ENCODE results near the gene TMEM26. TPM values are rescaled to one million over a fixed set of nuclear protein-coding genes. Genes with fewer than 3 reads are reported as not detected.

TMEM26 gene
- total and polyA plus RNA-seq, 2 donors = 0.51 to 11.7 TPM

DNA sequence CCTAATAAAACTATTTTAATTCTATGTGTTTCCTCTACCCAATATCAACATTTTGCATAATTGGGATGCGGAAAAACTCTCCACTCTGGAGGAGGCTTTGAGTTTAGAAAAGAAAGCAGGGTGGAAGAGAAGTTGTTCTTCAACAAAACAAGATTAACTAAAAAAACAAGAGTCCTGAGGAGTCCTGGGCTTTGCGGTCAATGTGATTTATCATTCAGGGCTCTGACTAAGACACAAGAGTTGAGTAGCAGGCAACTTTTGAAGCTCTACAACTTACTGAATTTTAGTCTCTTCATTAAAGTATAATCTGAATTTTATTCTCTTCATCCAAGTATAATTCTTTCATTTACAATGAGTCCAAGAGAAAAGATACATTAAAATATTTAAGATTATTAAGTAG lies 18.3 kb upstream of the TMEM26 start:
- WGBS = 98% methylated on average over 2 of the region's 2 CpGs
- H3K36me3 ChIP-seq (ENCODE audit: insufficient read depth) = no peaks in the 10 kb centered on the region
- no peak overlapping the region for H3K4me3 ChIP-seq (ENCODE audit: low read depth, low read length)
- no peaks in the 10 kb centered on the region for H3K4me1 ChIP-seq (ENCODE audit: insufficient read depth)
- no peak overlapping the region for H3K27ac ChIP-seq (ENCODE audit: low read depth)
- DNase-seq (ENCODE audit: extremely low spot score) = no peak

- Histone ChIP-seq H3K27ac (ENCODE audit: low read depth) (no peak overlapping the region), H3K4me1 (ENCODE audit: insufficient read depth) (no peaks in the 10 kb centered on the region), H3K4me3 (ENCODE audit: low read depth, low read length) (no peak overlapping the region), H3K36me3 (ENCODE audit: insufficient read depth) (no peaks in the 10 kb centered on the region)
- DNase-seq (ENCODE audit: extremely low spot score) = no peak
- WGBS = 95% methylated on average over 2 of the region's 2 CpGs
These were observed 17.6 kb upstream of the TMEM26 start for GRCh38 chr10:61470740-61471139.

- 96% methylated on average over 3 of the region's 3 CpGs for WGBS
These were observed 12.9 kb upstream of the TMEM26 start for GRCh38 chr10:61465901-61466632.

GRCh38 chr10:61465171-61465496 lies 12.0 kb upstream of the TMEM26 start:
- Histone ChIP-seq H3K4me1 (ENCODE audit: insufficient read depth) (no peaks in the 10 kb centered on the region), H3K4me3 (ENCODE audit: low read depth, low read length) (no peak overlapping the region), H3K36me3 (ENCODE audit: insufficient read depth) (no peaks in the 10 kb centered on the region), H3K27ac (ENCODE audit: low read depth) (no peak overlapping the region)
- DNase-seq (ENCODE audit: extremely low spot score) = no peak

More at GRCh38 chr10:61465901-61466632, 12.9 kb upstream of the TMEM26 start:
- Histone ChIP-seq H3K36me3 (ENCODE audit: insufficient read depth) (no peaks in the 10 kb centered on the region), H3K4me3 (ENCODE audit: low read depth, low read length) (no peak overlapping the region), H3K27ac (ENCODE audit: low read depth) (no peak overlapping the region), H3K4me1 (ENCODE audit: insufficient read depth) (no peaks in the 10 kb centered on the region)
- DNase-seq (ENCODE audit: extremely low spot score) = no peak

GRCh38 chr10:61464461-61465170 lies 11.4 kb upstream of the TMEM26 start:
- no peak overlapping the region for H3K27ac ChIP-seq (ENCODE audit: low read depth)
- no peaks in the 10 kb centered on the region for H3K4me1 ChIP-seq (ENCODE audit: insufficient read depth)
- H3K36me3 ChIP-seq (ENCODE audit: insufficient read depth) = no peaks in the 10 kb centered on the region
- 75% methylated on average over 6 of the region's 6 CpGs for WGBS
- no peak for DNase-seq (ENCODE audit: extremely low spot score)
- no peak overlapping the region for H3K4me3 ChIP-seq (ENCODE audit: low read depth, low read length)

- WGBS = 26% methylated on average over 5 of the region's 5 CpGs
These were observed 10.1 kb upstream of the TMEM26 start for GRCh38 chr10:61463035-61463909.

DNA sequence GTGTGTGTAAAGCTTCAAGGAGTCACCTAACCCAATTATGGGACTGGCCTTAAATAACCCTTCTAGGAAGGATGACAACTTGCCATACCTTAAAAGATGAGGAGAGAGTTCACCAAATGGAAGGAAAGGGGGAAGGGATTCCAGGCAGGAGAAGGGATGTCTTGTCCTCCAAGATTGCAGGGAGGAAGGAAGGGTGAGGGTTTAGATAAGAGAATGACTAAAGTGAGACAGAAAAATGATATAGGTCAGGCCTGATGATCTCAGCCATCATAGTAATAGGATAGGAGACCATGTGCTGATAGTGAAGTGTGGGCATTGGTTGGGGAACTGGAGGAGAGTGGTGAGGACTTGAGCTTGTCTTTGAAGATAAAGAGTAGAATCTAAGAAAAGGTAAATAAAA lies 7.7 kb upstream of the TMEM26 start:
- Histone ChIP-seq H3K4me1 (ENCODE audit: insufficient read depth) (no peaks in the 10 kb centered on the region), H3K36me3 (ENCODE audit: insufficient read depth) (no peaks in the 10 kb centered on the region), H3K27ac (ENCODE audit: low read depth) (no peak overlapping the region), H3K4me3 (ENCODE audit: low read depth, low read length) (no peak overlapping the region)
- no peak for DNase-seq (ENCODE audit: extremely low spot score)

More at GRCh38 chr10:61463035-61463909, 10.1 kb upstream of the TMEM26 start:
- no peak overlapping the region for H3K4me3 ChIP-seq (ENCODE audit: low read depth, low read length)
- no peaks in the 10 kb centered on the region for H3K4me1 ChIP-seq (ENCODE audit: insufficient read depth)
- H3K27ac ChIP-seq (ENCODE audit: low read depth) = no peak overlapping the region
- DNase-seq (ENCODE audit: extremely low spot score) = peak; percentile 74
- no peaks in the 10 kb centered on the region for H3K36me3 ChIP-seq (ENCODE audit: insufficient read depth)

DNA sequence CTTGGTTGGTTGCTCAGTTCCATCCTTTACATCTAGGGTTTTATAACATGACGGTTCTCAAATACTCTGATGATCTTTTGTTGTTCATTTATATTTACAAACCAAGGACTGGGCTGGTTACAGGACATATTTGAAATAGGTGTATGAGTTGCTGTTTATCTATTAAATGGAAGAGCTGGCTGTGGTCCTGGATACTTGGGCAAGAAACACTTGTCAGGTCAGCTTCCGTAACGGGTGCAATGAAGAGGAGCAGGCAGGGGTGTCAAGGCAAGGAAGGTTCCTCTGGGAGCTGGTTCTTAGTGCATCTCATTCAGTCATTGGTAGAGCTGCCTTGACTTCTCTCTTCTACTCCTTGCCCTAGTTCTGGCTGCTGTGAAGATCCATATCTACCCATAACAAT lies 4.8 kb upstream of the TMEM26 start:
- DNase-seq (ENCODE audit: extremely low spot score) = no peak
- no peaks in the 10 kb centered on the region for H3K4me1 ChIP-seq (ENCODE audit: insufficient read depth)
- H3K36me3 ChIP-seq (ENCODE audit: insufficient read depth) = no peaks in the 10 kb centered on the region
- no peak overlapping the region for H3K27ac ChIP-seq (ENCODE audit: low read depth)
- H3K4me3 ChIP-seq (ENCODE audit: low read depth, low read length) = no peak overlapping the region
- WGBS = 95% methylated on average over 3 of the region's 3 CpGs

DNA sequence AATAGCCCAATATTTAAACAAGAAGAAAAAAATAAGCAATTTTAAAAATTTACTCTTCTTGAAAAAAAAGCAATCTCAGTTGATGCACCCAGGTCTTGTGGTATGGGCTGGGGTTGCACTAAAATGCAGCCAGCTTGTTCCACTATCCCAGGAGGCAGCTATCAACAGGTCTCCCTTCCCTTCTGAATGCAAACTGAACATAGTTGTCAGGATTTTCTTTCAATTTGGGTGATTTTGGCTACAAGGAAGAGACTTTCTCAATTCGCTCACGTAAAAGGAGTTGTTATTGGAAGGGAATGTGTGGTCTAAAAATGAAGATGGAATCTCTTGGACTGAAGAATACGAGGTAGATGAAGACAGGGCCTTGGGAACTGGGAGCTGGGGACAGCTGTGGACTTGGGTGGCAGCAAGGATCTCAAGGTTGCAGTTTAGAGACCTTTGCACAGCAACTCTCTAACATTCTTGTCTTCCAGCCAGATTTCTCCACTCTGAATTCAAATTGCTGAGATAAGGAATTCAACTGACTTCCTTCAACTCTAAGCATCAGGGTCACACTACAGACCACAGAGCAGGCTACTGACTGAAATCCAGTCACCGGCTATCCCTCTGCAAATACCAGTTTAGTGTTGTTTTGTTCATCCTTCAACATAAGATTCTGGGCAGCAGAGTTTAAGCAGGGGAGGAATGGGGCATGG lies 3.1 kb upstream of the TMEM26 start:
- H3K36me3 ChIP-seq (ENCODE audit: insufficient read depth) = no peaks in the 10 kb centered on the region
- no peak overlapping the region for H3K4me3 ChIP-seq (ENCODE audit: low read depth, low read length)
- H3K4me1 ChIP-seq (ENCODE audit: insufficient read depth) = no peaks in the 10 kb centered on the region
- no peak for DNase-seq (ENCODE audit: extremely low spot score)
- 64% methylated on average over 4 of the region's 4 CpGs for WGBS
- no peak overlapping the region for H3K27ac ChIP-seq (ENCODE audit: low read depth)

- Histone ChIP-seq H3K4me1 (ENCODE audit: insufficient read depth) (no peaks in the 10 kb centered on the region), H3K4me3 (ENCODE audit: low read depth, low read length) (no peak overlapping the region), H3K36me3 (ENCODE audit: insufficient read depth) (no peaks in the 10 kb centered on the region), H3K27ac (ENCODE audit: low read depth) (no peak overlapping the region)
- WGBS = 94% methylated on average over 8 of the region's 8 CpGs
- no peak for DNase-seq (ENCODE audit: extremely low spot score)
These were observed 2.5 kb upstream of the TMEM26 start for GRCh38 chr10:61455656-61456055.

DNA sequence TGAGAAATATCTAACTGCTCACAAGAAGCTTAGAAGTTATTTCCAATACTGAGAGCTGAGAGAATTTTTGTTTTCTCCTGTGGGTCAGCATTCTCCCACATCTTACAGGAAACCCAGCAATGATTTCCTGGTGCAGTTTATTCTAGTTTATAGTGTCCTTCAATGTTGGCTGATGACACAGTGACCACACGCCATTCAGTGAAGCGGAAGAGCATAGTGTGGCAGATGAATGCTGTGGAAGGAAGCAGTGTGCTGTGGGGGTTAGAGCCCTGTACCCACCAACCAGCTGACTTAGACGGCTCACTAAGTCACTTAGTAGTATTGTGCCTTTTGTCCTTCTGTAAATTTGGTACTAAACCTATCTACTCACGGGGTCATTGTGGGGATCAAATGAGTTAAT lies 1.4 kb upstream of the TMEM26 start:
- Histone ChIP-seq H3K27ac (ENCODE audit: low read depth) (no peak overlapping the region), H3K36me3 (ENCODE audit: insufficient read depth) (no peaks in the 10 kb centered on the region), H3K4me1 (ENCODE audit: insufficient read depth) (no peaks in the 10 kb centered on the region), H3K4me3 (ENCODE audit: low read depth, low read length) (no peak overlapping the region)
- WGBS = 93% methylated on average over 4 of the region's 4 CpGs
- no peak for DNase-seq (ENCODE audit: extremely low spot score)

DNA sequence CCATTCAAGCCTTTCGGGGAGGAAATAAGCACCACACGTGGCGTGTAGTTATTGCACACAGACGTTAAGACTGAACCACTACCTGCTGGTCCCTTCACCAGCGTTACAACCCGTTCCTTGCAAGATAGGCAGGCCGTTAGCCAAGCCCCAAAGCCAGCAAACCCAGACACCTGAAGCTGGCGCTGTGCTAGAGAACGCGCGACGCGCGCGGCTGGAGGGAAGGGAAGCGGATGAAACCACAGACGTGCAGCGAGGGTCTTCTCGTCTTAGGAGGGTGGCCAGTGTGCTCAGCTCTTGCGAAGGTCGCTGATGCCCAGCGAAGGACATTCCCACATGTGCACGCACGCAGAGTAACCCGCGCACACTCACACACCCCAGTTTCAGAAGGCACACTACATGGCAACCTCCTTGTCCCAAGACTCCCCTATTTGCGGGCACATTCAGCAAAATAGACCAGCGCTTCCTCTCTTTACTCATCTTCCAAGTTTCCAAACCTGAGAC lies 980 bp downstream of the TMEM26 start:
- no peaks in the 10 kb centered on the region for H3K4me1 ChIP-seq (ENCODE audit: insufficient read depth)
- H3K27ac ChIP-seq (ENCODE audit: low read depth) = no peak overlapping the region
- 14% methylated on average over 28 of the region's 28 CpGs for WGBS
- H3K4me3 ChIP-seq (ENCODE audit: low read depth, low read length) = peak overlapping the region; percentile 47
- no peak for DNase-seq (ENCODE audit: extremely low spot score)
- H3K36me3 ChIP-seq (ENCODE audit: insufficient read depth) = no peaks in the 10 kb centered on the region

GRCh38 chr10:61451357-61451756 lies 1.8 kb downstream of the TMEM26 start:
- H3K27ac ChIP-seq (ENCODE audit: low read depth) = no peak overlapping the region
- no peaks in the 10 kb centered on the region for H3K4me1 ChIP-seq (ENCODE audit: insufficient read depth)
- H3K4me3 ChIP-seq (ENCODE audit: low read depth, low read length) = no peak overlapping the region
- WGBS = 91% methylated on average over 3 of the region's 3 CpGs
- no peaks in the 10 kb centered on the region for H3K36me3 ChIP-seq (ENCODE audit: insufficient read depth)
- no peak for DNase-seq (ENCODE audit: extremely low spot score)
